OCI-LY1 (cell line): ENCODE data around the gene NCBP1.

ENCODE experiments used
- H2AFZ ChIP-seq: fragments of 200-600 bp; sonication (generic), shearing (Covaris generic); 2 replicates; pipeline ENCODE4 v1.6.0; 2014; ENCODE audit warnings: antibody characterized with exemption, mild to moderate bottlenecking, low read length
- H3F3A ChIP-seq: fragments of 200-600 bp; sonication (generic), shearing (Covaris generic); 2 replicates; pipeline ENCODE4 v1.6.0; 2014; ENCODE audit warnings: mild to moderate bottlenecking, antibody characterized with exemption, low read length, moderate library complexity; ENCODE audit not compliant: insufficient read depth
- H3K27ac ChIP-seq: fragments of 200-600 bp; sonication (generic); 2 replicates; pipeline ENCODE4 v1.5.1; 2014; ENCODE audit warnings: low read length, mixed run types, mild to moderate bottlenecking, low read depth; ENCODE audit not compliant: poor library complexity, severe bottlenecking
- H3K27me3 ChIP-seq: fragments of 200-600 bp; sonication (generic); 2 replicates; pipeline ENCODE4 v1.6.0; 2014; ENCODE audit warnings: antibody characterized with exemption, mild to moderate bottlenecking, low read length, moderate library complexity; ENCODE audit not compliant: insufficient read depth
- H3K36me3 ChIP-seq: fragments of 200-600 bp; sonication (generic); 2 replicates; pipeline ENCODE4 v1.6.1; 2014; ENCODE audit warnings: mild to moderate bottlenecking, antibody characterized with exemption, low read length, moderate library complexity, mixed read lengths; ENCODE audit not compliant: insufficient read depth
- H3K4me1 ChIP-seq: fragments of 200-600 bp; sonication (generic); 2 replicates; pipeline ENCODE4 v1.5.1; 2014; ENCODE audit warnings: mild to moderate bottlenecking, low read length, moderate library complexity; ENCODE audit not compliant: insufficient read depth, severe bottlenecking
- H3K4me2 ChIP-seq: fragments of 200-600 bp; sonication (generic), shearing (Covaris generic); 2 replicates; pipeline ENCODE4 v1.6.1; 2014; ENCODE audit warnings: low read length
- H3K4me3 ChIP-seq: fragments of 200-600 bp; sonication (generic); 2 replicates; pipeline ENCODE4 v1.5.1; 2014; ENCODE audit warnings: low read length, low read depth, mild to moderate bottlenecking, mixed read lengths; ENCODE audit not compliant: poor library complexity, severe bottlenecking
- H3K79me2 ChIP-seq: fragments of 200-600 bp; shearing (Covaris generic); 2 replicates; pipeline ENCODE4 v1.6.1; 2016; ENCODE audit warnings: mixed run types, low read length, mixed read lengths; ENCODE audit not compliant: insufficient read depth
- H3K9ac ChIP-seq: fragments of 200-600 bp; sonication (generic), shearing (Covaris generic); 2 replicates; pipeline ENCODE4 v1.6.1; 2014; ENCODE audit warnings: mild to moderate bottlenecking, low read length, mixed read lengths
- H3K9me2 ChIP-seq: fragments of 200-600 bp; sonication (generic), shearing (Covaris generic); 2 replicates; pipeline ENCODE4 v1.6.1; 2014; ENCODE audit warnings: low read depth, mild to moderate bottlenecking, low read length, mixed read lengths
- H3K9me3 ChIP-seq: fragments of 200-600 bp; shearing (Covaris generic); 2 replicates; pipeline ENCODE4 v1.6.1; 2014; ENCODE audit warnings: low read length, mixed read lengths
- H4K20me1 ChIP-seq: fragments of 200-600 bp; sonication (generic), shearing (Covaris generic); 2 replicates; pipeline ENCODE4 v1.6.0; 2016; ENCODE audit warnings: mild to moderate bottlenecking, low read length; ENCODE audit not compliant: insufficient read depth
- CTCF ChIP-seq: fragments of 200-600 bp; sonication (generic), shearing (Covaris generic); IDR thresholded peaks from 2 replicates; pipeline ENCODE4 v1.5.1; 2017; ENCODE audit warnings: mild to moderate bottlenecking, antibody characterized with exemption, low read length, moderate library complexity, mixed read lengths
- EZH2 ChIP-seq: fragments of 200-600 bp; sonication (generic), shearing (Covaris generic); IDR thresholded peaks from 2 replicates; pipeline ENCODE4 v1.8.0; 2017; ENCODE audit warnings: borderline replicate concordance, mixed run types, mild to moderate bottlenecking, antibody characterized with exemption, low read length, moderate library complexity, mixed read lengths

NCBP1 gene

DNA sequence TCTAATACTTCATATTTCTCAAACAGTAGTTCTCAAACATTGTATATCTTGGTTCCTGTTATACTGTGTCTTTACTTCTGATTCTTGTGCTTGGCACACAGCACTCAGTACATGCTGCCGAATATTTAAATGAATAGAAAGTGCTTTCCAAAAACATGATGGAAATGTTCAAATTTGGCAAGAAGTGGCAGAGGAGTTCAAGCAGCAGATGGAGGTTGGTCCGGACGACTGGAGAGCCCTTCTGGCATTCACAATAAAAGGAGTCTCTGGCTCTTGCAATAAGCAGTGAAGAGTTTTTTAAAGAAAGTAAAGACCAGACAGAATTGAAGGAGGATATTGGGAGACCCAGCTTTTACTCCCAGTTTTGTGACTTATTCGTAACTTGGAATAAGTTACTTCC lies 36.7 kb upstream of the NCBP1 start:
- H3K27me3 ChIP-seq, result no peaks in the 10 kb centered on the region
- no peak overlapping the region for H3K27ac ChIP-seq
- H3F3A ChIP-seq, result no peaks in the 10 kb centered on the region
- H3K4me1 ChIP-seq, result peaks cover 5% of the 10 kb centered on the region
- no peaks in the 10 kb centered on the region for H3K9me3 ChIP-seq
- peaks cover 20% of the 10 kb centered on the region for H3K36me3 ChIP-seq
- no peak overlapping the region for H2AFZ ChIP-seq
- no peak overlapping the region for H3K4me2 ChIP-seq
- TF ChIP-seq EZH2 (no peak), CTCF (no peak)
- H3K4me3 ChIP-seq, result no peak overlapping the region
- H3K79me2 ChIP-seq, result no peaks in the 10 kb centered on the region
- H3K9ac ChIP-seq, result no peak overlapping the region
- H4K20me1 ChIP-seq, result no peaks in the 10 kb centered on the region
- H3K9me2 ChIP-seq, result no peaks in the 10 kb centered on the region

DNA sequence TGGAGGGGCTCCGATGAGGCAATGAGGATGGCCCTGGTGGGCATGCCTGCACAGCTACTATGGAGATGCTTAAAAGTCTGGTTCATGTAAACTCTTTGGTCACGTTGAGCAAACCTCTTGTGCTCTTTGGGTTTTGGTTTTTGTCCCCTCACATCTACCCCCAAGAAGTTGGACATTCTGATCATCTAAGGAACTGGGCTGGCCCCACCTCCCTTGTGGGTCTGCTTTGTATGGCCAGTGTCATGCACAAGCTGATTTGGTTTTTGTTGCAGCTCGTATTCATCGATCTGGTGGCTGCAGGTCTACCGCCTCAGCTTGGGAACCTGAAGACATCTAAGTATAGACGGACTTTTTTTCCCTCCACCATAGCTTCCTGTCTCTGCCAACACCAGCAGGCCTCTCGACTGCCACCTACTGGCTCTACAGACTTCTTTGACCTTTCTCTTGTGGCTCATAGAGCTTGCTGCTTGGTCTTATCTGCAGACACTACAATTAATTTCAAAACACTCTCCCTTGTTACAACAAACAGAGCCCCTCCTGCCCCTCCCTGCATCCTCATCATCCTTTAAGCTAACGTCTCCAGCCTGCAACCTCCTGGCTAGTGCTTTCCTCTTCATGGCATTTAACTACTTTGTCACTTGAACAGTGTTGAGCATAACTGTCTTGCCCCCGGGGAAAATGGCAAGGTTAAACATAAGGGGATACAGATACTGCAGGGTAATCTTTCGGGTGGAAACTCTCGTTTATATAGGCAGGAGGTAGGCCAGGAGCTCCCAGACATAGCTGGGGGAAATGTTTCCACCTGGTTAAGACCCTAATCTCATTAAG lies 34.9 kb upstream of the NCBP1 start:
- no peaks in the 10 kb centered on the region for H3K27me3 ChIP-seq
- H2AFZ ChIP-seq, result no peak overlapping the region
- H3K4me2 ChIP-seq, result peak overlapping the region; percentile 38; the same call in 1 of the 2 replicates
- H3K79me2 ChIP-seq, result no peaks in the 10 kb centered on the region
- H3F3A ChIP-seq, result no peaks in the 10 kb centered on the region
- no peaks in the 10 kb centered on the region for H4K20me1 ChIP-seq
- peaks cover 29% of the 10 kb centered on the region for H3K36me3 ChIP-seq
- H3K9ac ChIP-seq, result no peak overlapping the region
- H3K4me1 ChIP-seq, result peaks cover 5% of the 10 kb centered on the region
- no peak overlapping the region for H3K4me3 ChIP-seq
- no peak overlapping the region for H3K27ac ChIP-seq
- H3K9me2 ChIP-seq, result no peaks in the 10 kb centered on the region
- no peaks in the 10 kb centered on the region for H3K9me3 ChIP-seq
- TF ChIP-seq EZH2 (no peak), CTCF (peak; percentile 89)

DNA sequence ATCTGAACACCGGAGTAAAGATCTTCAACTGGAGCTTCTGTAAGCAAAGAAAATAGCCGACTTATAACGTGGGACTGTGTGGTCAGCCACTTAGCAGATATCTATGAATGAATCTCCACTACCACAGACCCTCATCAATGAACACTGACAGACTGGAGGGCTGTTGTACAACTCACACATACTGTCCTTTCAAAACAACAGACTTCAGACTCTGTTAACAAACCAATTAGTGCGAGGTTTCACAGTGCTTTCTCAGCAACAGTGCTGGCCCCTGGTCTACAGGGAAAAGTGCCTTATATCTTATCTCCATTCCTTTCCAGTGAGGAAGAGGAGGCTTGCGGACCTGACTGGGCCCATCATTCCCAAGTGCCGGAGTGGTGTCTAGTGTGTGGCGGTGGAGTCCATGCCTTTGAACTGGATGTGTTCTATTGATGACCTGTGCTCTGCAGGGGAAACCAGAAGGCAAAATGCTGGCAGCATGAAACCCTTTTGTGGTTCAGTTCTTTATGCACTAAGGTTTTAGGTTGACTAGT lies 34.2 kb upstream of the NCBP1 start:
- H3K27me3 ChIP-seq, result no peaks in the 10 kb centered on the region
- no peaks in the 10 kb centered on the region for H3K9me3 ChIP-seq
- H3K4me1 ChIP-seq, result peaks cover 5% of the 10 kb centered on the region
- no peak overlapping the region for H3K9ac ChIP-seq
- H3K36me3 ChIP-seq, result peaks cover 34% of the 10 kb centered on the region
- no peaks in the 10 kb centered on the region for H3F3A ChIP-seq
- no peaks in the 10 kb centered on the region for H4K20me1 ChIP-seq
- no peaks in the 10 kb centered on the region for H3K79me2 ChIP-seq
- TF ChIP-seq CTCF, result no peak
- TF ChIP-seq EZH2, result no peak
- no peak overlapping the region for H3K4me2 ChIP-seq
- no peak overlapping the region for H3K27ac ChIP-seq
- H3K9me2 ChIP-seq, result no peaks in the 10 kb centered on the region
- no peak overlapping the region for H3K4me3 ChIP-seq
- H2AFZ ChIP-seq, result no peak overlapping the region
